Astrocyte of the cerebellum (primary cell): Measurements from ENCODE around the gene RAP1GAP.

ENCODE experiments used
- DNase-seq: peaks from one replicate; pipeline ENCODE4 v3.0.0-alpha.2; 2011; ENCODE audit warnings: low read depth
- H3K4me3 ChIP-seq: 2 replicates; pipeline ENCODE4 v1.5.1; 2011; ENCODE audit warnings: mild to moderate bottlenecking, low read depth, low read length, moderate library complexity
- in situ Hi-C: cut with HindIII; loops from 2 replicates; pipeline ENCODE4 v1.10.0; 2017; ENCODE audit warnings: low sequenced_read_pairs
- TF ChIP-seq, protein P1 (sequence below): IDR thresholded peaks from 2 replicates; pipeline ENCODE4 v1.5.1; 2012; ENCODE audit warnings: low read length, low read depth, moderate library complexity, mild to moderate bottlenecking; ENCODE audit errors: missing control alignments

RAP1GAP gene

DNA sequence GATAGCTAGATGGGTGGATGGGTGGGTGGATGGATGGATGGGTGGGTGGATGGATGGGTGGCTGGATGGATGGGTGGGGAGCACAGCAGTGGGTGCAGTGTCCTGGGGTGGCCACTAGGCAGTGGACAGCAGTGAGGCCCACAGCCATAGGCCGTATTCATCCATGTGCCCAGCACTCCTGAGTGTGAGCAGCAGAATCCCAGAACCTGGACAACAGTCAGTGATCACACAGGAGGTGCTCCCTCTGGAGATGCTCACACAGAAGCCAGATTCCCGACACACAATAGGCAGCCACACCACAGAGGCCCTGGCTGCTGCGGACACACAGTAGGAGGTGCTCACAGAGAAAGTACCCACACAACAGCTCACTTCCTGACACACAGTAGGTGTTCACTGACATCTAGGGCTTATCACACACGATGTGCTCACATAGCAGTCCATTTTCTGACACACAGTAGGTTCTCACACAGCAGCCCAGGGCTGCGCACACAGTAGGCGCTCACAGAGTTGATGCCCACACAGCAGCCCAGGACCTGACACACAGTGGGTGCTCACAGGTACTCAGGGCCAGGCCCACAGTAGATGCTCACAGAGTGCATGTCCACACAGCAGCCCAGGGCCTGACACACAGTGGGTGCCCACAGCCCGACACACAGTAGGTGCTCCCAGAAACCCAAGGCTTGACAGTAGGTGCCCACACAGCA, 64.0 kb downstream of the RAP1GAP start:
- no peak for DNase-seq
- H3K4me3 ChIP-seq = no peak overlapping the region
- TF ChIP-seq, protein P1, sequence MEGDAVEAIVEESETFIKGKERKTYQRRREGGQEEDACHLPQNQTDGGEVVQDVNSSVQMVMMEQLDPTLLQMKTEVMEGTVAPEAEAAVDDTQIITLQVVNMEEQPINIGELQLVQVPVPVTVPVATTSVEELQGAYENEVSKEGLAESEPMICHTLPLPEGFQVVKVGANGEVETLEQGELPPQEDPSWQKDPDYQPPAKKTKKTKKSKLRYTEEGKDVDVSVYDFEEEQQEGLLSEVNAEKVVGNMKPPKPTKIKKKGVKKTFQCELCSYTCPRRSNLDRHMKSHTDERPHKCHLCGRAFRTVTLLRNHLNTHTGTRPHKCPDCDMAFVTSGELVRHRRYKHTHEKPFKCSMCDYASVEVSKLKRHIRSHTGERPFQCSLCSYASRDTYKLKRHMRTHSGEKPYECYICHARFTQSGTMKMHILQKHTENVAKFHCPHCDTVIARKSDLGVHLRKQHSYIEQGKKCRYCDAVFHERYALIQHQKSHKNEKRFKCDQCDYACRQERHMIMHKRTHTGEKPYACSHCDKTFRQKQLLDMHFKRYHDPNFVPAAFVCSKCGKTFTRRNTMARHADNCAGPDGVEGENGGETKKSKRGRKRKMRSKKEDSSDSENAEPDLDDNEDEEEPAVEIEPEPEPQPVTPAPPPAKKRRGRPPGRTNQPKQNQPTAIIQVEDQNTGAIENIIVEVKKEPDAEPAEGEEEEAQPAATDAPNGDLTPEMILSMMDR = no peak
- in situ Hi-C loops = no loop called here

DNA sequence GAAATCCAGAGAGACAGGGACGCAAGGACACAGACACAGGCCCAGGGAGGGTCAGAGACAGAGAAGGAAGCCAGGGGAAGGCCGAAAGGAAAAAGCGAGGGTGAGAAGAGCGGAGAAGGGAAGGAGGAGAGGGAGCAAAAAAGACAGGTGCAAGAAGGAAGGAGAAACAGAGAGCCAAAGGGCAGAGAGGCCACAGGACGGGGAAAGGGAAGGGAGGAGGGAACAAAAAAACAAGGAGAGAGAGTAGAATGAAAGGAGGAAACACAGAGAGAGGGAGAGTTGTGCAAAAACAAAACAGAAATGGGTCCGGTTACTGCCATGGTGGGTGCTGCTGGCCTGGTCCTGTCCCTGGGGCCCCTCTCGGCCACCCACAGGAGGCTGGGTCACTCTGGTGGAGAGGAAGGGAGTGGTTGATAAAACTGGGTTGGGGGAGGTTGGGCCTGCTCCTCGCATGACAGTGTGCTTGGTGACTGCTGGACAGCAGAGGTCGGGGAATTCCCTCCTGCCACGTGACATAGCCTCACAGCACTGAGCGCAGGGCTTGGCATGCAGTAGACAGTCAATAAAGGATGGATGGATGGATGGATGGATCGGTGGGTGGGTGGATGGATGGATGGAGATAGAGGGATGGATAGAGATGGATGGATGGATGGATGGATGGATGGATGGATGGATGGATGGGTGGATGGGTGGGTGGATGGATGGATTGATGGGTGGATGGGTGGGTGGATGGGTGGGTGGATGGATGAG, 64.8 kb downstream of the RAP1GAP start:
- TF ChIP-seq, protein P1 = no peak
- DNase-seq = no peak
- in situ Hi-C loops = no loop called here

DNA sequence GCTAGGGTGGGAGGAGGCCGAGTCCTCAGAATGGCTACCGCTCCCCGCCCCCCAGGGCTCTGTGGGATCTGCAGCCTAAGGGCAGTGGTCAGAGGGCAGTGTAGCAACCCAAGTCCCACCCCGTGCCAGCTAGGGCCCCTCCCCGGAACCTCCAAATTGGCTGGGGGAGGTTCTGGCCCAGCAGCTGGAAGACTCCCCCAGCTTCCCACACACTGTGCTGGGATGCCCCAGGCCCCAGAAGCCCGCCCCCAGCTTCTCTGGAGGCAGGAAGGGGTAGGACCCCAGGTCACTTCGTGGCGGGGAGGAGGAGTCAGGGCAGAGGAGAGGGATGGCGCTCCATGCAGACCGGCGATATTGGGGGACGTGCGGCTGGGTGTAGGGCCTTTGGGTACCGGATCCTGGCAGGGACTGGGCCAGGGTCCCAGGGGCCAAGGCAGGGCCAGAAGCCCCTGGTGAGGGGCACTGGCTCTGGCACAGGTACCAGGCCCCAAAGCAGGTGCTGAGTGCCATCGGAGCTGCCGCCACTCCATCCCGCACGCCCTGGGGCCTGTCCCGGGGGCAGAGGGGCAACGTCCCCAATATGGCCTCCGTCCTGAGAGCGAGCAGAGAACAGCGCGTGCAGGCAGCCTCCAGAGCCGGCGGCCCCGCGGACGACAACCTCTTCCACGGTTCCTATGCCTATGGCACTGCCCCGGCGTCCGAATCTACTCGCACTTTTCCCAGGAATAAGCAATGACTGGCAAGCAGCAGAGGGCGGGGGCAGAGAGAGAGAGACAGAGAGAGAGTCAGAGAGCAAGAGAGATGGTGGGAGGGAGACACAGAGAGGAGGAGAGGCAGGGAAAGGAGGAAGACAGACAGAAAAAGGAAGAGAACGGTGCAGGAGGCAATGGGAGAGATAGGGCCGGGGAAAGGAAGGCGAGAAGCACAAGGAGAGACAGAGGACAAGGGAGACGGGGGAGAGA, 65.7 kb downstream of the RAP1GAP start:
- no peak overlapping the region for H3K4me3 ChIP-seq
- DNase-seq = no peak
- in situ Hi-C loops = no loop called here
- TF ChIP-seq, protein P1 = no peak

More for the DNA sequence above, 64.8 kb downstream of the RAP1GAP start:
- no peak overlapping the region for H3K4me3 ChIP-seq

DNA sequence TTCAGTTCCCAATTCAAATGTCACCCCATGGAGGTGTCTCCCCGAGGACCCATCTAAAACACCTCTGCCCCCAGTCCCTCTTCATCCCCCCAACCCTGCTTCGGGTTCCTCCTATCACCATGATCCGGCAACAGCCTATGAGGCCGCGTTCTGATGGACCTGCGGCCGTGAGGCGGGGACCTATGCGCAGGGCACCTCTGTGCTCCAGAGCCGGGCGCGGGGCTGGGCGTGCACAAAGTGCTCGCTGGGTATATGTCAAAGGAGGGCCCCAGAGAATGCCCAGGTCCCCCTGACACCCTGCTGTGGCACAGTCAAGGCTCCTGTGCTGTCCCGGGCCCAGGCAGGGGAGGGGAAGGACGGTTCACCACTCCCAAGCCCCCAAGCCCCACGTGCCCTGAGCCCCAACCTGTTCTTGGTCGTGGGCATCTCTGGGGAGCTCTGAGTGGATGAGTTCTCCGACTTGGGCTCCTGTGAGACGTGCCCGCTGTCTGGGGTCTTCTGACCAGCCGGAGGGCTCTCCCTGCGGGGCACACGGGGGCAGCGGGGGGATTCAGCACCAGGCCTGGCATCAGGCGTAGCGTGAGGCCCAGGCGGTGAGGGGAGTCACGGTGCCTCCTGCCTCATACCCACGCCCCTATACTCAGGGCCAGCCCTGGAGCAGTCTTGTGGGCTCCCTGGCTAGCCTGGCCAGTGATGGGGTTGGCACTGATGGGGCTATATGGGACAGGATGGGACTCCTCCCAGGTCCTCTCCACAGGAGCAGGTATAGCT, 67.7 kb downstream of the RAP1GAP start:
- no peak for DNase-seq
- TF ChIP-seq, protein P1 = no peak
- in situ Hi-C loops = no loop called here
- H3K4me3 ChIP-seq = no peak overlapping the region

DNA sequence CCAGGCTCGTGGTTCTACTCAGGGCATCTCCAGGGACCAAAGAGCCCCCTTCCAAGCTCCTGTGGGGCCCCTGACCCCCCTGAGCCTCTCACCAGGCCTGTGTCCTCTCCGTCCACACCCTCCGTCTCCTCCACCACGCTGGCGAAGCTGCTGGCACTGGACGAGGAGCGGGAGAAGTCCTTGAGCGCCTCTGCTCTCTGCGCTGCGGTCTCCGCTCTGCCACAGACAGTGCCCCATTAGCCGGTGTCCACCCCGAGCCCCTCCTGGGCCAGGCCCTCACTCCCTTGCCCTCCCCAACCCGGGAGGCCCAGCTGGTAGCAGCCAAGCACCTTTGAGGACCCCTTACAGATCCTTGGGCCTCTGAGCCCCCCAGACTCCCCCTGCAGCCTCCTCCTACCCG, 69.8 kb downstream of the RAP1GAP start:
- H3K4me3 ChIP-seq = no peak overlapping the region
- in situ Hi-C loops = no loop called here
- TF ChIP-seq, protein P1 = no peak
- no peak for DNase-seq
